Aorta (tissue), 5 donors: ENCODE measurements around the gene TRIM10. TPM values are rescaled to one million over a fixed set of nuclear protein-coding genes. Genes with fewer than 3 reads are reported as not detected.

Experiments
- ATAC-seq: fragments of 200-7000 bp; cut with Tn5 transposase; one replicate; pipeline ENCODE4 v1.9.1; 2022; ENCODE audit warnings: moderate library complexity; ENCODE audit not compliant: low FRiP score
- DNase-seq, 2 donors: peaks; one replicate each; pipeline ENCODE4 v3.0.0-alpha.2; 2020
- H3K27ac ChIP-seq, 2 donors: one replicate each; pipeline ENCODE4 v1.5.1; 2013; ENCODE audit warnings: low read length in 2 of 2, mild to moderate bottlenecking in 2 of 2, moderate library complexity in 2 of 2, control low read depth in 1 of 2, inconsistent platforms in 1 of 2, low read depth in 1 of 2
- H3K27me3 ChIP-seq, 2 donors: one replicate each; pipeline ENCODE4 v1.6.1; 2013; ENCODE audit warnings: control low read depth in 1 of 2, low read length in 1 of 2, mild to moderate bottlenecking in 1 of 2, moderate library complexity in 1 of 2; ENCODE audit not compliant: insufficient read depth in 2 of 2, control insufficient read depth in 1 of 2
- H3K36me3 ChIP-seq, 2 donors: one replicate each; pipeline ENCODE4 v1.6.1; 2013; ENCODE audit warnings: control low read depth in 1 of 2, low read length in 1 of 2, mild to moderate bottlenecking in 1 of 2; ENCODE audit not compliant: insufficient read depth in 2 of 2, control insufficient read depth in 1 of 2
- H3K4me1 ChIP-seq, 2 donors: one replicate each; pipeline ENCODE4 v1.6.1; 2013; ENCODE audit warnings: low read length in 2 of 2, control low read depth in 1 of 2, mild to moderate bottlenecking in 1 of 2, moderate library complexity in 1 of 2; ENCODE audit not compliant: insufficient read depth in 2 of 2, control insufficient read depth in 1 of 2
- H3K4me3 ChIP-seq, 2 donors: one replicate each; pipeline ENCODE4 v1.5.1; 2013; ENCODE audit warnings: low read length in 2 of 2, control low read depth in 1 of 2, mild to moderate bottlenecking in 1 of 2
- H3K9me3 ChIP-seq: one replicate; pipeline ENCODE4 v1.6.1; 2013; ENCODE audit warnings: mild to moderate bottlenecking, low read length; ENCODE audit not compliant: control insufficient read depth
- WGBS, 2 donors: extraction: QIAGEN DNeasy Blood & Tissue Kit; methylation state at CpG; one replicate each; pipeline ENCODE4 v1.1.7; 2013; 5-methylcytosine and 5-hydroxymethylcytosine counted together
- intact Hi-C, 2 donors: fragments of 100-400 bp; cut with DNase I; formaldehyde crosslinking; loops; one replicate each; pipeline versions ENCODE4 v1.14.2 to v1.15.0; 2022
- polyA plus RNA-seq, 2 donors: library from polyadenylated mRNA; stranded (reverse); fragments of 200-250 nt; gene quantifications; one replicate each; pipeline ENCODE4 v1.2.3, GENCODE V29; 2013
- total RNA-seq, 2 donors: library from RNA; stranded (reverse); fragmentation: NEBNext Ultra II Directional; extraction: Animal tissue kit (Norgen Biotek cat#: 25700); gene quantifications; one replicate each; pipeline ENCODE4 v1.2.1, GENCODE V29; 2021
- donor health status: healthy with polysubstance abuse.
- donor health status: Bipolar disorder and iron deficiency.
- donor health status: DM: no; HTN: no; CAD: no.
- donor health status: DM: no; HTN: no; CAD: no.
- donor health status: DM: yes; HTN: yes; CAD: no.

Gene TRIM10
- total and polyA plus RNA-seq, 4 donors, result 0.12 to 0.13 TPM; not detected in 2

- ATAC-seq, result no peak
- intact Hi-C loops, result no loop called here
- H3K36me3 ChIP-seq, result no peaks in the 10 kb centered on the region
Observed at GRCh38 chr6:30113003-30113759, 47.8 kb downstream of the TRIM10 start, which contains the start of gene TRIM31. TSS of gene TRIM31 (minus strand) at chr6:30113090. CDS start at chr6:30112805, 285 bp downstream.

DNA sequence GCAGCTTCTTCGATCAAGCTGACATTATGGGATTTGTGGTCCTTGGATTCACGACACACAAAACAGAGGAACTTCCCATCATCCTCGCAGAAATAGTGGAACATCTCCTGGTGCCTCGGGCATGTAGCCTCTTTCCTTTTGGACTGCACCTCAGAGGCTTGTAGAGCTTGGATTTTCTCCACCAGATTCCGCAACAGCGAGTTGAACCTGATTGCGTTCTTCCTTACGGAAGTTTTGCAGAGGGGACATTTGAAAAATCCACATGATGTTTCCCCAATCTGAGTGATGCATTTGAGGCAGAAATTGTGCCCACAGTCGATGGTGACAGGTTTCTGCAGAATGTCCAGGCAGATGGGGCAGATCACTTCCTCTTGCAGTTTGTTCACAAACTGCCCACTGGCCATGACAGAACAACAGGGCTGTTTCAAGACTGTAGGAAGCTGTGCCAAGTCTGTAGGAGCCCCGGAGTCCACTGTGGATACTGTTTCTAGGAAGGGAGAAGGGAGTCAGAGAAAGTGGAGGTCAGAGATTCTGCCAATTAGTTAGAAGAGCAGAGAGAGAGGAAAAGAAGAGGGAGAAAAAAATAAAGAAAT is 48.5 kb downstream of the TRIM10 start:
- Histone ChIP-seq H3K4me1 (no peaks in the 10 kb centered on the region), H3K9me3 (no peaks in the 10 kb centered on the region), H3K36me3 (no peaks in the 10 kb centered on the region), H3K4me3 (no peak overlapping the region), H3K27ac (no peak overlapping the region), H3K27me3 (no peaks in the 10 kb centered on the region)
- ATAC-seq (no peak), DNase-seq (no peak)
- 70 to 72% methylated on average over 10 of the region's 10 CpGs for WGBS, 2 donors
- intact Hi-C loops, result no loop called here

More at GRCh38 chr6:30113003-30113759, 47.8 kb downstream of the TRIM10 start, which contains the start of gene TRIM31:
- Histone ChIP-seq H3K4me3 (no peak within 1 kb of the TSS), H3K4me1 (no peaks in the 10 kb centered on the region), H3K27ac (no peak within 1 kb of the TSS), H3K27me3 (no peaks in the 10 kb centered on the region), H3K9me3 (no peaks in the 10 kb centered on the region)
- DNase-seq, result no peak
- 80 to 82% methylated on average over 3 of the region's 3 CpGs for WGBS, 2 donors

GRCh38 chr6:30111266-30111856 is 49.6 kb downstream of the TRIM10 start:
- Histone ChIP-seq H3K4me3 (no peak overlapping the region), H3K9me3 (no peaks in the 10 kb centered on the region), H3K36me3 (no peaks in the 10 kb centered on the region), H3K4me1 (no peaks in the 10 kb centered on the region), H3K27me3 (no peaks in the 10 kb centered on the region), H3K27ac (no peak overlapping the region)
- ATAC-seq (no peak), DNase-seq (no peak)
- 35 to 47% methylated on average over 27 of the region's 27 CpGs for WGBS, 2 donors
- intact Hi-C loops, result no loop called here

DNA sequence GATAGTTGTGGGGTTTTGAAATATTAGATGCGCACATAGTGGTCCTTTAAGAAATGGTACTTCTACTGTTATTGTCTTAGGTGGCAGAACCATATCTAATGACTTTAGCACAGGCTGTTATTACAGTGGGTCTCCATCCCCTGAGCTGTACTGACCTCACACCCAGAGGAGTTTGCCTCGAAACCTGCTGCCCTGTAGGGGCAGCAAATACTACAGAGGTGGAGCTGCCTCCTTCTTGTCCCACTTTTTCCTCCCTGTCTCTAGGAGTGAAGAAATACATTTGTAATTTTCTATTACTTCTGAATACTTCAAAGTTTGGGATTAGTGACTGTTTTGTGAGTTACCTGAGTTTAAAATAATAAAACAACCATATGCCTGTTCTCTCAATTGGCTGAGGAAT is 56.4 kb downstream of the TRIM10 start:
- no peak overlapping the region for H3K4me3 ChIP-seq
- 76 to 91% methylated on average over 2 of the region's 2 CpGs for WGBS, 2 donors
- H3K27ac ChIP-seq, result no peak overlapping the region
- no peaks in the 10 kb centered on the region for H3K9me3 ChIP-seq
- DNase-seq, result no peak
- no peaks in the 10 kb centered on the region for H3K27me3 ChIP-seq
- intact Hi-C loops, result no loop called here
- no peak for ATAC-seq
- H3K4me1 ChIP-seq, result no peaks in the 10 kb centered on the region
- no peaks in the 10 kb centered on the region for H3K36me3 ChIP-seq

- DNase-seq, result no peak
- no peak overlapping the region for H3K4me3 ChIP-seq
- H3K27me3 ChIP-seq, result no peaks in the 10 kb centered on the region
- H3K27ac ChIP-seq, result no peak overlapping the region
- H3K4me1 ChIP-seq, result no peaks in the 10 kb centered on the region
- ATAC-seq, result no peak
- 52 to 56% methylated on average over 3 of the region's 3 CpGs for whole genome bisulfite sequencing, 2 donors
- H3K36me3 ChIP-seq, result no peaks in the 10 kb centered on the region
- intact Hi-C loops, result loop anchor here (1.0 to 2.0 kb wide), 2 partner anchors 27 kb away; no protein-coding TSS in a partner anchor
- H3K9me3 ChIP-seq, result no peaks in the 10 kb centered on the region
Observed at GRCh38 chr6:30103872-30104179, 57.2 kb downstream of the TRIM10 start.

DNA sequence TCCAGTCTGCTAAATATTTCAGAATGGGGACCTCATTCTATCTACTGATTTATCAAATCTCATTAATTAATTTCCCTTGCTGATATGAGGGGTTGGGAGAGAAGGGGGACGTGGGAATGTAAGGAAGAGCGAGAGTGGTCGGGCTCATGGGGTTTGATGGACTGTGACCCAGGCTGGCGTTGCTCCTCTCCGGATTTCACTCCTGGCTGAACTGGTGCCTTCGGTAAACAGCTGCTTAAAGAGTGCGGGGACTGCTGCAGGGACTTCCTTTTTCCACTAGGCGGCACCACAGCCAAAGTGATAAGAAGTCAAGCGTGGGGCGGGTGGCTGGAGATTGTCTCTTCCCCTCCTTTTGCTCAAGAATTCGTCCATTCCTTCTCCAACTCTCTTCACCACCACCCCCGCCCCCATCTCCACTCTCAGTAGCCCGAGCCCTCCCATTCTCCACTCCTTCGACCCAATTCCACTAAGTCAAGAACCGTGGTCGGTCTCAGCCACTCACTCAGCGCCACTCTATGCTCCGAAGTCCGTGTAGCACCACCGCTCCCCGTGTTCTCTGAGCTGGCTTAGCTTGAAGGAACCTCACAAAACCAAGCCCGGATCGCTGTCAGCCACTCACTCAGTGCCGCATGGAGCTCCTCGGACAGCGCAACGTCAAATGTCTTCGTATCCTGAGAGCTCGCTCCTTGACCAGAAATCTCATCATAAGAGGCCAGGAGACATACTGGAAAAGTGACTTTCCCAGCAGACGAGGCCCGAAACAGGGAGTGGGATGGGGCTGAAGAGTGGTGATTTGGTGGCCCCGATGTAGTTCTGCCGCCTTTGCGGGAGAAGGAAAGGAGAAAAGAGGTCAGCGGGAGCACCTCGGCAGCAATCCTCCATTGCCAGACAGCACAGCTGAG is 57.8 kb downstream of the TRIM10 start:
- H3K27me3 ChIP-seq, result peaks cover 0 to under 1% of the 10 kb centered on the region in 2 donors
- no peak overlapping the region for H3K27ac ChIP-seq
- intact Hi-C loops, result loop anchor here (1.0 to 2.0 kb wide), 3 partner anchors 28 to 36 kb away; partner anchors contain the start of gene PPP1R11 (in 1 of the 2)
- DNase-seq, result peak; percentile 90 to 92
- no peaks in the 10 kb centered on the region for H3K4me1 ChIP-seq
- peak; percentile 93 for ATAC-seq
- 4 to 5% methylated on average over 36 of the region's 36 CpGs for WGBS, 2 donors
- no peaks in the 10 kb centered on the region for H3K36me3 ChIP-seq
- no peaks in the 10 kb centered on the region for H3K9me3 ChIP-seq
- H3K4me3 ChIP-seq, result peak overlapping the region in 1 of 2 donors; percentile 1

GRCh38 chr6:30102414-30102969 is 58.5 kb downstream of the TRIM10 start:
- intact Hi-C loops, result loop anchor here (1.0 to 2.0 kb wide), 2 partner anchors 28 to 35 kb away; partner anchors contain the start of gene PPP1R11 (in 1 of the 2)
- no peak overlapping the region for H3K4me3 ChIP-seq
- no peaks in the 10 kb centered on the region for H3K4me1 ChIP-seq
- peak; percentile 51 for ATAC-seq
- H3K36me3 ChIP-seq, result no peaks in the 10 kb centered on the region
- H3K27me3 ChIP-seq, result peaks cover 0 to 3% of the 10 kb centered on the region in 2 donors
- H3K27ac ChIP-seq, result no peak overlapping the region
- DNase-seq, result no peak
- no peaks in the 10 kb centered on the region for H3K9me3 ChIP-seq
- 56 to 60% methylated on average over 15 of the region's 15 CpGs for WGBS, 2 donors
